GM19023 (cell line): ENCODE data around the gene NDUFAF5.
A peak's percentile ranks its signal among the peaks of the same experiment; 100 is the strongest.

Experiments used
- ATAC-seq: cut with Tn5 transposase; IDR thresholded peaks from one replicate; pipeline ENCODE4 v1.9.1; 2021; ENCODE audit warnings: mild to moderate bottlenecking, moderate library complexity; ENCODE audit not compliant: unreplicated experiment

Gene NDUFAF5

DNA sequence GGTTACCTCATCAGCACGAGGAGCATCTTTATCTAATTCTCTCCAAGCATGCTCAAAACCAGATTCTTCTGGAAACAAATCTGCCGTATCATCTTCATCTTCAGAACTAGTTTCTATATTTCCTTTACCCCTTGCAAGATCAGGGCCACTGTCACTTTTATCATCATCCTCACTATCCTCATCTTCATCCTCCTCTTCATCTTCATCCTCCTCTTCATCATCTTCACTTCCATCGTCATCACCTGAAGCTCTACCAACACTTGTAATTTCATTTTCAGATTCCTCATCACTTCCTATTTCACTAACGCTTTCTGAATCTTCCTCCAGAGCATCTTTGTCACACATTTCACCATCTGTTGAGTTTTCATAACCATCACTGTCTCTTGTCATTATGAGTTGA, 9.0 kb upstream of the NDUFAF5 start:
- ATAC-seq = no peak

DNA sequence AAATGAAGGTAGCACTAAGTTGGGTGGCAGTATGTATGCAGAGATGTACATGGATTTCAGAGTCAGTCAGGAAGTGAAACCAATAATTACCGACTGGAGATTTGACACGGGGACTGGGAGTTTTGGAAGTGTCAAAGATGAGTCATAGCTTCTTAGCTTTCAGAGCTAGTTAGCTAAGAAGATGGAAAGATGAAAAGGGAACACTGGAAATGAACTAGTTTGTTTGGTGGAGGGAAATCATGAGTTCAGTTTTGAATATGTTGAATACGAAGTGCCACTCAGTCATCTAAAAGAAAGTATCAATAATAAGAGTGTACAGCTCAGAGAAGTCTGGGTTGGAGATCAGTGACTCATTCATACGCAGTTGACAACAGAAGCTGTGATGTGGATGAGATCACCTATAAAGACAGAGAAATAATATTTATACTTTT, 7.6 kb upstream of the NDUFAF5 start:
- no peak for ATAC-seq

DNA sequence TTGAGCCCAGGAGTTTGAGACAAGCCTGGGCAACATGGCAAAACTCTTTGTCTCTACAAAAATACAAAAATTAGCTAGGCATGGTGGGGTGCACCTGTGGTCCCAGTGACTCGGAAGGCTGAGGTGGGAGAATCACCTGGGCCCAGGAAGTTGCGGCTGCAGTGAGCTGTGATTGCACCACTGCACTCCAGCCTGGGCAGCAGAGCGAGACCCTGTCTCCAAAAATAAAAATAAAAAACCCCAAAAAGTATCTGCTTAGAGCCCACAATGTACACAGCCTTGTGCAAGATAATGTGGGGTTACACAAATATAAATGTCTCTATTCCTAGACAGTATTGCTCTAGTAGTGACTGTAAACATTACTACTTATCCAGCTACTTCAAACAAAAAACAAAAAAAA, 6.0 kb upstream of the NDUFAF5 start:
- ATAC-seq = no peak

DNA sequence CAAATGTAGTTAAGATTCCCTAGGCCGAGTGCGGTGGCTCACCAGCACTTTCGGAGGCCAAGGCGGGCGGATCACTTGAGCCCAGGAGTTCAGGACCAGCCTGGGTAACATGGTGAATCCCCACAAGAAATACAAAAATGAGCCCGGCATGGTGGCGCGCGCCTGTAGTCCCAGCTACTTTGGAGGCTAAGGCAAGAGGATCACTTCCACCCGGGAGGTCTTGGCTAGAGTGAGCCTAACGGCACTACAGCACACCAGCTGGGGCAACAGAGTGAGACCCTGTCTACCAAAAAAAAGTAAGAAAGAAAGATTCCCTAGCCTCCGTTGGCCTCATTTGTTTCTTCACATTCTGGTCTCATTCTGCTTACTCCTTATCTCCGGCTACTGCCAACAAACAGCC, 1.3 kb upstream of the NDUFAF5 start:
- ATAC-seq = no peak

DNA sequence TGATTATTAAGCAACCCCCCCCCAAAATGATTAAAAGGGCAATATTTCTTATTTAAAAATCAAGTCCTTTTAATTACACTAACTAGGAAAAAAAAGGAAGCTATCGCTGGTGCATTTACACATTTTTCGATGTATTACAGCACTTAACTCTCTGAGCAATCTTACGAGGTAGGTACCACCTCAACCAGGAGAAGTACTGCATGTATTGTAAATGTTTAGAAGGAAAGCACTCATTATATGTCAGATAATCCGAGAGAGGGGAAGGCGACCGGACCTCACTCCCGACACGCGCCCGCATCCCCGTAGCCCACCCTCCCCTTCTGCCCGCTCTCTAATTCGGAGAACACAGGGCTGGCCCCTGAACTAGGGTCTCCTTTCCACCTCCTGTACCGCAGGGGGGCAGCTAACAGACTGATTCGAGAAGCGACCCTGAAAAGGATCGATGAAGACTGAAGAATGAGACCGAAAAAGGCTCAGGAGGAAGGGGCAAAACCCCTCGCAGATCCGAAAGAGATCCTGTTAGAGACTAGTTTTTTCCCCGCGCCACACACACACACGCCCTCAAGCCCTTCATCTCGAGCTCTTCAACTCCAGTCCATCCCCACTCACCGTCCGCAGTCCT, 446 bp upstream of the NDUFAF5 start:
- ATAC-seq = peak; percentile 23

DNA sequence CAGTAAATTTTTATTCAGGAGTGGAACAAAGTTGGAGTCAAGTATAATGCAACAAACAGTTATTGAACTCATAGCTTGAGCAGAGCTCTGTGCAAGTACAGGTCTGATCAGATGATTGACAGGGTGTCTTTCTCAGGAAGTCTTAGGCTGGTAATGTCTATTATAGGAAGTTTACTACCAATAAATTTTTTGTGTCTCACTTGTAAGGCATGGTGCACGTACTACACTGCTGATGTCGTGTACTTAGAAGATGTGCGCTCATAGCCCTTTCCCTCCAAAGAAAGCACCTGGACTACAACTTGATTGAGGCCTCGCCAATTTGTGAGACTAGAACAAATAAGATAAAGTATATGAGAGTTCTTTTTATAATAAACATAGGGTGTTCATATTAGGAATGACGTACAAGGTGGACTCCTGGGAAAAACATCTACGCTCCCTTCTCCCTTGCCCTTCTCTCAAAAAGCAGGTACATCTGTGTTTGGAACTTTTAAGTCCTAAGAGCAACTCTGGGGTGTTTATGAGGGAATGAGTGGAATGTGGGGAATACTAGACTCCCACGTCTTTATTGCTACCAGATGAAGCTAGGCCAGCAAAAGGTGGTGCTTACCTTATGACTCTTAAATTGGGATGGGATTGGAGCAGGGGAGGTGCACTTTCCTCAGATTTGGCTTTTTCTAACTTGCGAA, 1.5 kb downstream of the NDUFAF5 start:
- ATAC-seq = no peak

DNA sequence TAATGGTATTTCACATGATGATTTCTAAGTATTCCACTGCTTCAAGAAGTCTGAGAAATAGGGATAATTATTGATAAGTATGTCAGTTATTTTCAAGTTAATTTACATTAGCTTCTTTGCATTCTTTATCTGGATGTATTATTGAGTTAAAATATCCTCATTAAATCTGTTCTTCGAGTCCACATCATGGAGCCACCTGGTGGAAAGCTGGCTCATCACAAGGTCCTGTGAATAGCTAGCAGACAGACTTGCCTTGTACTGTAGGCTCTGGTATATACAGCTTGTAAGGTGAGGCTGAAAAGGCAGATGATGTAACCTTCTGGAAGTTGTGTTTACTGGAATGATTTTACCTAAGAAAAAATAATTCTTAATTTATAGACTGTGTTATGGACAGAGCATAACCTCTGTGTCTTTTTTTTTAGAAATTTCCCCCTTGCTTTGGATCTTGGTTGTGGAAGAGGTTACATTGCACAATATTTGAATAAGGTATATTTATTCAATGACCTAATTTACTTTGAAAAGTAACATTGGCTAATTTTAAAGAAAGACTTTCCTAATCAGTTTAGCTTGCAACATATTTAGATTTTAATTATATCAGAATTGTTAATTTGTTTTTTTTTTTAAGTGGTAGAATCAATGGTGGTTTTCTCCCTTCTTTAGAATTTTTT, 3.5 kb downstream of the NDUFAF5 start:
- ATAC-seq = no peak

DNA sequence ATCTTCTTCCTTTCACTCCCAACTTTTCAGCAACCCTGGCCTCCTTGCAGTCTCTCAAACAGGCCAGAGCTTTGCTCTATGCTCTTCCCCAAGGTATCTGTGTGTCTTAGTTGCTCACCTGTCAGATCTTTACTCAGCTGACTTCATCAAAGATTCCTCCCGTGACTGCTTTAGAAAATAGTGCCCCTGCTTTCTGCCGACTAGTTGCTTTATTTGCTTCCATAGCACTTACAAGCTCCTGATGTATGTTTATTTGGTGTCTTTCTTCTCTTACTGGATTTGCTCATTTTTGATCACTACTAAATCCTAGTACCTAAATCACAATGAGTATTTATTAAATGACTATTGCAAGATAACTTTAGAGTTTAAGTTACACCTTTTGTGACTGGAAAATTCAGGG, 5.9 kb downstream of the NDUFAF5 start:
- no peak for ATAC-seq

DNA sequence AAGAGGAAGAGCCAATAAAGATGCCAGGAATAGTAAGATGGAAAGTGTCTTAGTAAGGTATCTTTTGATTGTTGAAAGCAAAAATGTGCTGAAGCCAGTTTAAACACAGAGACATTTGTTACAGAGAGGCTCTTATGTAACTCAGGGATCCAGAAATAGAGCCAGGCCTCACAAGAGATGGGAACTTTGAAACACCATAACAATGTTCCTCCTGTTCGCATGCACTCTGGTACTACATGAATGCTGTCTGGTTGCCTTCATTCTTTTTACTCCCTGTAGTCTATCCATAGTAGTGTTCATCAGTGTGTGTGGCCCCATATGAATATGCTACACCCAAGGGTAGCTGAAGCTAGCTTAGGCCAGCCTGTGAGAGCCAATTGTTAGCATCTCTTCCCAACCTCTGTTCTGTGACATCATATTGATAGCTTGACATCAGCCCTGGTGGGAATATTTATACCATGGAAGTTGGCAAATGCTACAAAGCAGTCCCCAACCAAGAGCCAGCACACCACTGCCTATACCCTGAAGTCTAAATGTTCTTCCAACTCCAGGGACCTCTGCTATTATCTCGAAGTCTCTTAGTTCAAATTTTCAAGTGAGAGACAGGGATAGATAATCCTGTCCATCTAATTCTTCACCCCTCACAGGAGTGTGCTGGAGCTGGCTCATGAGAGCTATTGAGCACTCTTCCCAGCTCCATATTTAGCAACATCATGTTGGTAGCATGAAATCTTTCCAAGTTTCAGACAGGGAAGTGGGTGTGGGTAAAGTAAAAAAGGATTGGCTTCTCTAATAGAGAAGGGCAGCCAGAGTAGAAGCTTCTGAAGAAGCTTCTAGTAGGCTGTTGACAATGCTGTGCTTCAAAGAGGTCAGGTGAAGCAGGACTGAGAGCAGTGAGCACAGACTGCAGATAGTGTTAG, 7.0 kb downstream of the NDUFAF5 start:
- no peak for ATAC-seq

DNA sequence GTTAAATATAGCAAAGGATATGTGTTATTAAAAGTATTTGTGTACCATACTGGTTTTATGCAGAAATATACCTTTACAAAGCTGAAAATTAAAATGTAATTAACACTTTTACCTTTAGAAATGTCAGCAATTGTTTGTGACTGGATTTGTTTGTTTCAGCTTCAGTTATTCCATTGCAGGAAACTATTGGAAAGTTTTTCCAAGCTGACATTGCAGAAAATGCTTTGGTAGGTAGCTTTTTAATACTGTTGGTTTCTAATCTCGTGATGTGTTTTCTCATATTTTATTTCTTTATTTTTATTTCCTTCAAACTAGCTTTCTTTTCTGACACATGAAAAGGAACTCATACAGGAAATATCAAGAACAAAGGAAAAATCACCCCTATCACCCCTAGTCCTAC, 8.2 kb downstream of the NDUFAF5 start:
- no peak for ATAC-seq

DNA sequence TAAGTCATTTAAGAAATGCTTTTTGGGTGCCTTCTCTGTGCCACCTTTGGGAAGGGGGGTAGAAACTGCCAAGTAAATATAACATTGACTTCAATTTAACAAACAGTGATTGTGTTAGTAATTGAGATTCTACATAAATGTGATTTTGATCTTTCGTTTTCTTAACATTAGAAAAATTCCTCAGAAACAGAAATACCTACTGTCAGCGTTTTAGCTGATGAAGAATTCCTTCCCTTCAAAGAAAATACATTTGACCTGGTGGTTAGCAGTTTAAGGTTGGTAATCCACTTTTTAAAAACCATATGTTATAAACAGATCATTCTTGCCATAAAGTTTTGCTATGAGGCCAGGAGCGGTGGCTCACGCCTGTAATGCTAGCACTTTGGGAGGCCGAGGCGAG, 9.8 kb downstream of the NDUFAF5 start:
- ATAC-seq = no peak

DNA sequence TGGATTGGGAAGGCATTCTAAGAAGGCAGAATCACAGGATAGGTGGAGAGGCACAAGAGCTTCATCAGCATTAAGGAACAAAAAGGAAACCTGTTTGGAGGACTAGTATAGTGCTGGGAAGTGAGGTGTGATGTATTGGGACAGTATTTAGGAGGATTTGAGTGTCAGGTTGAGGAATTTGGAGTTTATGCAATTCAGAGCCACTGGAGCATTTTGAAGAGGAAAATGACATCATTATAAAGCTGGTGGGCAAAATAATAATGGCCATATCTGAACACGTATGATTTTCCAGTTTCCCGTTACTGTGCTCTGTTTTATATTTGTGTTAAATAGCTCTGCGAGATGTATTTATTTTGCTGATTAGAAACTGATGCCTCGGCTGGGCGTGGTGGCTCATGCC, 14.2 kb downstream of the NDUFAF5 start:
- no peak for ATAC-seq

DNA sequence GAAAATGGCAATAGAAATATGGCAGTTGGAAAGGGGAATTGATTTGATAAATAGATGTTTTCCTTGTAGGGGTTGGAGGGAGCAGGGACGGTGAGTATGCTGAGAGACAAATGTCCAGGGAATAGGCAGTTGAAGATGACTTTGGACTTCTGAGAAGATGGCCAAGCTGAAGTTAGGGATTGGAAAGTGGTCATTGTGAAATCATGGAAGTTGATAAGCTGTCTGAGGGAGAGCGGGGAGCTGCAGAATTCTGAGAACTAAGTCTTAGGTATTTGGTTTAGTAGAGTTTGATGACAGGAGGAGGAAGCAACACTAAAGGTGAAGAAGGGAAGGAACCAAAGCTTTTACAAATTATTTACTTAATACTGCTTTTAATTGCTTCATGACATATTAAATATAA, 15.1 kb downstream of the NDUFAF5 start:
- no peak for ATAC-seq

DNA sequence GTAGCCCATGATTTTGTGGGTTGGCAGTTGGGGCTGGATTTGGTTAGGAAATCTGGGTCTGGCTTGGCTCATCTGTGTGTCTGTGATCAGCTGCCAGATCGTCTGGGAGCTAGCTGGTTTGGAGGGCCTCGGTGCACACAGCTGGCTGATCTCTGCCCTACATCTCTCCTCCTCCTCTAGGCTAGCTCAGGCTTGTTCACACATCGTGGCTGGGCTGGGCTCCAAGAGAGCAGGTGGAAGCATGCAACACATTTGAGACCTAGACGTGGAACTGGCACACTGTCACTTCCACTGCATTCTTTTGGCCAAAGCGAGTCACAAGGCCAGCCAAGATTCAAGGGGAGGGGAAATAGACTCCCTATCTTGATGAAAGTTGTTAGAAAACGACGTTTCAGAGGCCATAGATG, 15.9 kb downstream of the NDUFAF5 start:
- ATAC-seq = no peak

DNA sequence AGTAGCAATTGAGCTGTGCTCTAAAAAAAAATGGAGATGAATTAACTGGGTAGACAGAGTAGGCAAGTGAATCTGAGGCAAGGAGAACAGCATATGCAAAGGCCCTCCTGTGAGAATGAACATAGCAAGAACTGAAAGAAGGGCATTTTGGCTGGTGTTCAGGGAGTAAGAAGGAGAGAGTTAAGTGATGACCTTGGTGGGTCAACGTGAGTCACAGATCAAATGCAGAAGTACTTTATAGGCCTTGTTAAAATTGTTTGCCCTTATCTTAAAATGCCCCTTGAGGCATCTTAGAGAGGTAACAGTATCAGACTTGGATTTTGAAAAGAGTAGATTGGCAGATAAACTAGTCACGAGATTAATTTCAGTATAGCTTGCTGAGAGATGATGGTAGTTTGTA, 24.5 kb downstream of the NDUFAF5 start:
- no peak for ATAC-seq

DNA sequence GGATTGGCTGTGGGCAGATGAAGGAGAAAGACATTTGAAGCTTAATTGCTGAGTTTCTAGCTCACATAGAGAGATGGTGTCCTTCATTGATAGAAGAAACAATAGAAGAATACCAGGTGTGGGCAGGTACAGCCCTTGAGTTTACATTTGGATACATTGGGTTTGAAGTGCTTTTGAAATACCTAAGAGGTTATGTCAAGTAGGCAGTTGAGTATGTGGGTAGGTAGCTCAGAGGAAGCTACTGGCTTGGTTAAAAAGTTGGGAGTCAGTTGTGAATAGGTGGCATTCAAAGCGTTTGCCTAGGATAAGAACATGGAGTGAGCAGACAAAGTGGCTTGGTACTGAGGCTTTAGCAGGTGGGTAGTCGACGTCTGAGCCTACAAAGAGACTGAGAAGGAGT, 25.0 kb downstream of the NDUFAF5 start:
- ATAC-seq = no peak

DNA sequence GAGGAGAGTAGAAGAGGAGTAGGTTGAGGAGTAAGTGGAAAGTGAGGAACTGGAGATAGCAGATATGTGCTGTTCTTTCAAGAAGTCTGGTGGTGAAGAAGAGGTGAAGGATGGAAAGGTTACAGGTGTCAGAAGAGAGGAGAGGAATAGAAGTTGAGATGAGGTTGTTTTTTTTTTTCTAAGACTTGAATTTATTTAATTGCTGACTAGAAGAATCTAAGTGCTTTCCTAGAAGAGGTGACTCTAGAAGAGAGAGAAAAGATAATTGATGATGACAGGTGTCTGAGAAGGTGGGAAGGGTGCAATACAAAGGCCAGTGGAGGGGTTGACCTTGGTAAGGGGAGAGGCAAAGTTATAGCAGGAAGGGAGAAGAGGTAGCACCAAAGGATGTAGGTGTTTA, 25.6 kb downstream of the NDUFAF5 start:
- no peak for ATAC-seq

DNA sequence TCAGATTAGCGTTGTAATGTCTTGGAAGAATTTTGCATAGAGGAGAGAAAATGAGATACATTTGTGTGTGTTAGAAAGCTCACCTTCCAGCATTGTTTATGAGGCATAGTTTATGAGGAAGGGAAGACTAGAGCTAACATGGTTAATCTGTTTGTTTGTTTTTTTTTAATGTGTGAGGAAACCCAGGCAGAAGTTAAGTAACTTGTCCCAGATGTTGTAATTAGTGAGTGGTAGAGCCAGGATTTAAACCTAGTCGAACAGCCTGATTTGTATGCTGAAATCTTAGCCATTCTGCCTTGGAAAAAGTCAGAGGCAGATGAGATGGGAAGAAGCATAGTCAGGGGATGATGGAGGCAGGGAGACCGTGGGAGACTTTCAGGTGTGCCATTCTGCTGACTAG, 29.1 kb downstream of the NDUFAF5 start:
- ATAC-seq = no peak

DNA sequence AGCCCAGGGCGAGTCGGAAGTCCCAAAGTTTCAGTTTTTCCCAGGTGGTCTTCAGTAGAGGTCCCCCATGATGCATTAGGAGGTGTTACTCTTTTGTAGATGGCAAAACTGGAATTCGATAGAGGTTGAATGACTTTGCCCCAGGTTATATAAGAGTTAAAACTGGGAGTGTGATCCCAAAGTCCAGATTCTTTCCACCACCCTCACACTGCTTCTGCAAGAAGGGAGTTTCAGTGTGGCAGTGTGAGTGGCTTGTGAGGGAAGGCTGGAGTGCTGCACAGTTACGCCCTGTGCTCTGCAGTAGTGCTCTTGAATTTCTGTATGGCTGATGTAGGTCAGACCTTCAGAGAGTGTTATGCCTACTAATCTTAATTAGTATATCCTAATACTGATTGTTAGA, 29.8 kb downstream of the NDUFAF5 start:
- ATAC-seq = no peak

DNA sequence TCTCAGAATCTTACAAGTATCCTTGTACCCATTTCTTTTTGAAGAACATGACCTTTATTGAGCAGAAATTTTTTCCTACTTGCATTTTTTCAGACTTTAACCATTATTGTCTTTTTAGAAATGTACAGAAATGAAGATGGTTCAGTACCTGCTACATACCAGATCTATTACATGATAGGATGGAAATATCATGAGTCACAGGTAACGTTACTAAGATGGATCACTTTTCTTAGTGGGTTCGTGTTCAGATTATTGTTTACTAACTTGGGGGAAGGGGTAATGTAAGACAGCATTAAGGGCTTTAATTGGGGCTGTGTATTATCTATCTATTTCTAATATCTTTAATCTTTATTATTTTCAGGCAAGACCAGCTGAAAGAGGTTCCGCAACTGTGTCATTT, 31.9 kb downstream of the NDUFAF5 start:
- ATAC-seq = no peak

DNA sequence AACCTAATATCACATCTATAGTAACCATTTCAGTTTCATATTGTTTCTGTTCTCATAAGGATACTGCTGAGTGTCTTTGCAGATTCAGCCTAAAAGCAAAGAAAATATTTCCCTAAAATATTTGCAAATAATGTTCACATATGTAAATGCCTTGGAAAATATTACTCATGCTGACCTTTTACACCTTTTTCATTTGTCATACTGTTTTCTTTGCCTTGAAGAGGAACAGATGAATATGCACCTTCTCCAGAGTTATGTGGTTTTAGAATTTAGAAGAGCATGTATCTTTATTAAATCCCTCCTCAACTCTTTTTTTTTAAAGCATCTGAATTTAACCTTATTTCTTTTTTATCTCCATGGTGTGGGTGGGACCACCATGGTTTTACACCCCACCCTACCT, 32.5 kb downstream of the NDUFAF5 start:
- ATAC-seq = no peak
